ENCODE results near the gene CD47.

CD47 gene

DNA sequence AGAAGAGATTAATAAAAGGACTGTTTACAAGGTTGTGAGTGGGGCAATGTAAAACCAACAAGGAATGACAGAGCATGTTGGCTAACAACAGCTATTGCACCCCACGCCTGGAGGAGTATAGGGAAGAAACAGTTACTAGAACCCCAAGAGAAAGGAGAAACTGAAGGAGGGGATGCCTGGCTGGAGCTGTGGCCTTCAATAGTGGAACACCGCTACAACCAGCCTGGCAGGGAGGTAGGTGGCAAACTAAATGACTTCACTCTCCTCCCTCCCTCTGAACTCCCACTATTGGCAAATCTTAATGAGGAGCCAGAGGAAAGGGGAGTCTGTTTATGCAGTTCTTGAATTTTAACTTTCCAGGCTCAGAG lies 7.2 kb upstream of the CD47 start:
- Histone ChIP-seq H3K4me3 (ENCODE audit: low read depth in 1 of 2, low read length in 2 of 2) (no peak overlapping the region), H4K20me1 (ENCODE audit: insufficient read depth, low read length) (no peaks in the 10 kb centered on the region), H3K27me3 (ENCODE audit: insufficient read depth, low read length, poor library complexity) (no peaks in the 10 kb centered on the region), H3K27ac (ENCODE audit: low read length) (no peak overlapping the region), H2AFZ (ENCODE audit: low read depth, low read length) (no peak overlapping the region), H3K4me2 (ENCODE audit: insufficient read depth, low read length) (no peak overlapping the region), H3K4me1 (ENCODE audit: insufficient read depth, low read length) (peaks cover 12% of the 10 kb centered on the region), H3K79me2 (ENCODE audit: insufficient read depth, low read length) (no peaks in the 10 kb centered on the region), H3K9me3 (ENCODE audit: insufficient read depth, low read length, severe bottlenecking) (no peaks in the 10 kb centered on the region), H3K36me3 (ENCODE audit: insufficient read depth, low read length) (no peaks in the 10 kb centered on the region), H3K9ac (ENCODE audit: low read depth, low read length) (no peak overlapping the region)
- DNase-seq (no peak), ATAC-seq (ENCODE audit: insufficient read depth, low read depth) (no peak)
- TF ChIP-seq EZH2 (IDR thresholded peaks at IDR 0.05; ENCODE audit: borderline replicate concordance, low read depth, low read length, severe bottlenecking), result no peak
- TF ChIP-seq, protein P1, sequence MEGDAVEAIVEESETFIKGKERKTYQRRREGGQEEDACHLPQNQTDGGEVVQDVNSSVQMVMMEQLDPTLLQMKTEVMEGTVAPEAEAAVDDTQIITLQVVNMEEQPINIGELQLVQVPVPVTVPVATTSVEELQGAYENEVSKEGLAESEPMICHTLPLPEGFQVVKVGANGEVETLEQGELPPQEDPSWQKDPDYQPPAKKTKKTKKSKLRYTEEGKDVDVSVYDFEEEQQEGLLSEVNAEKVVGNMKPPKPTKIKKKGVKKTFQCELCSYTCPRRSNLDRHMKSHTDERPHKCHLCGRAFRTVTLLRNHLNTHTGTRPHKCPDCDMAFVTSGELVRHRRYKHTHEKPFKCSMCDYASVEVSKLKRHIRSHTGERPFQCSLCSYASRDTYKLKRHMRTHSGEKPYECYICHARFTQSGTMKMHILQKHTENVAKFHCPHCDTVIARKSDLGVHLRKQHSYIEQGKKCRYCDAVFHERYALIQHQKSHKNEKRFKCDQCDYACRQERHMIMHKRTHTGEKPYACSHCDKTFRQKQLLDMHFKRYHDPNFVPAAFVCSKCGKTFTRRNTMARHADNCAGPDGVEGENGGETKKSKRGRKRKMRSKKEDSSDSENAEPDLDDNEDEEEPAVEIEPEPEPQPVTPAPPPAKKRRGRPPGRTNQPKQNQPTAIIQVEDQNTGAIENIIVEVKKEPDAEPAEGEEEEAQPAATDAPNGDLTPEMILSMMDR (IDR thresholded peaks at IDR 0.05; ENCODE audit: borderline replicate concordance, extremely low read depth, low read length, poor library complexity, severe bottlenecking), result no peak

DNA sequence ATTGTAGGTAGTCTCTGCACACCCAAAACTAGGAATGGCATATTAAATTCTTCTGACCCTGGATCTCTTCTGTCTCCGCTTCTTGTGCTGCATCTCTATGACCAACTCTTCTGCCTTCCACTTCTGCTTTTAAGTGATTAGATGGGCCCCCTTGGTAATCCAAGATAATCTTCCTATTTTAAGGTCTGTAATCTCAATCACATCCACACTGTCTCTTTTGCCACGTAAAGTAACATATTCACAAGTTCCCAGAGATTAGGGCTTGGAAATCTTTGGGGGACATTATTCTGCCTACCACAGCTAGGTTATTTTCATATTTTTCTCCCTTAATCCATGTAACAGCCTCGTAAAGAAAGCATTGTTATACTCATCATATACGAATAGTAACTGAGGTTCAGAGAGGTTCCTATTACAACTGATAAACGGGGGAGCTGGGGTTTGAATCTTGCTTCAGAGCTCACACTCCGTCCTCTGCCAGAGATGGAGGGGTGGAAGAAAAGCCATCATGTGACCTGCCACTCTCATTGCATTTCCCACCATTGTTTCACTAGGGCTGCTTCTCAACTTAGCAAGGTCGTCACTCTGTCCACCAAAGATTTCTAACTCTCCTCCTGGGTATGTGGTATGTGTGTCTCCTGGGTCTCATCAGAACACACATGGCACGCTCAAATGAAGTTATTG lies 6.6 kb upstream of the CD47 start:
- Histone ChIP-seq H3K27me3 (ENCODE audit: insufficient read depth, low read length, poor library complexity) (no peaks in the 10 kb centered on the region), H3K9me3 (ENCODE audit: insufficient read depth, low read length, severe bottlenecking) (no peaks in the 10 kb centered on the region), H3K27ac (ENCODE audit: low read length) (no peak overlapping the region), H2AFZ (ENCODE audit: low read depth, low read length) (no peak overlapping the region), H3K4me2 (ENCODE audit: insufficient read depth, low read length) (no peak overlapping the region), H3K4me3 (ENCODE audit: low read depth in 1 of 2, low read length in 2 of 2) (no peak overlapping the region), H3K4me1 (ENCODE audit: insufficient read depth, low read length) (peaks cover 18% of the 10 kb centered on the region), H3K79me2 (ENCODE audit: insufficient read depth, low read length) (no peaks in the 10 kb centered on the region), H3K36me3 (ENCODE audit: insufficient read depth, low read length) (no peaks in the 10 kb centered on the region), H4K20me1 (ENCODE audit: insufficient read depth, low read length) (no peaks in the 10 kb centered on the region), H3K9ac (ENCODE audit: low read depth, low read length) (no peak overlapping the region)
- ATAC-seq (ENCODE audit: insufficient read depth, low read depth) (no peak), DNase-seq (no peak)
- TF ChIP-seq EZH2 (IDR thresholded peaks at IDR 0.05; ENCODE audit: borderline replicate concordance, low read depth, low read length, severe bottlenecking), result no peak
- TF ChIP-seq, protein P1 (IDR thresholded peaks at IDR 0.05; ENCODE audit: borderline replicate concordance, extremely low read depth, low read length, poor library complexity, severe bottlenecking), result no peak

DNA sequence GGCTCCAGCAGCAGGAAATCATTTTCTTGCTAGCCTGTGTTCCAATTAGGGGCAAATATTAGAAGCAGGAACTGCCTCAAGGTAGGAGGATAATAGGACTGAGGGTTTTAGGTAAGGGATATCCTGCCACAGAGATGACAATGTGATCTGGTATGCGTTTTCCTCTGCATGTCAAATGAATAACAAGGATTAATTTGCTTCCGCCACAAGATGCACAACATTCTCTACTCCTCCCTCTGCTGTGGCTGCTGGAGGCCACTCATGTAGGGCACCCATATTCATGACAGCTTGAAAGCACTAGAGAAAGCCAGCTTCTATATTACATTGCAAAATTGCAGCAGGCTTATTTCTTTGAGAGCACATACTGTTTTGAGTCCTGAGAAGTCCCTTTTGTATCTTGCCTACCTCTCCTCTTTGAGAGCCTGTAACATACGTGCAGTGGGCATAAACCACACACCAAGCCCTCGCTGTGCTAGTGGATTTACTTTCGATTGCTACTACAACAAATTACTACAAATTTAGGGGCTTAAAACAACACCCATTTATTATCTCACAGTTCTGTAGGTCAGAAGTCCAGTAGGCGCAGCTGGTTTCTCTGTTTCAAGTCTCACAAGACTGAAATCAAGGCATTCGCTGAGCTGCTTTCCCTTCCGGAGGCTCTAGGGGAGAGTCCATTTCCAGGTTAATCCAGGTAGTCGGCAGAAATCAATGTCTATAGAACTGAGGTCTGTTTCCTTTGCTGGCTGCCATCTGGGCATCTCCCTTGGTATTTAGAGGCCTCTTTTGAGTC lies 5.9 kb upstream of the CD47 start:
- Histone ChIP-seq H3K36me3 (ENCODE audit: insufficient read depth, low read length) (no peaks in the 10 kb centered on the region), H3K79me2 (ENCODE audit: insufficient read depth, low read length) (no peaks in the 10 kb centered on the region), H3K9me3 (ENCODE audit: insufficient read depth, low read length, severe bottlenecking) (no peaks in the 10 kb centered on the region), H3K9ac (ENCODE audit: low read depth, low read length) (no peak overlapping the region), H3K4me1 (ENCODE audit: insufficient read depth, low read length) (peaks cover 25% of the 10 kb centered on the region), H3K27me3 (ENCODE audit: insufficient read depth, low read length, poor library complexity) (no peaks in the 10 kb centered on the region), H2AFZ (ENCODE audit: low read depth, low read length) (no peak overlapping the region), H4K20me1 (ENCODE audit: insufficient read depth, low read length) (no peaks in the 10 kb centered on the region), H3K4me2 (ENCODE audit: insufficient read depth, low read length) (no peak overlapping the region), H3K4me3 (ENCODE audit: low read depth in 1 of 2, low read length in 2 of 2) (no peak overlapping the region), H3K27ac (ENCODE audit: low read length) (no peak overlapping the region)
- TF ChIP-seq, protein P1 (IDR thresholded peaks at IDR 0.05; ENCODE audit: borderline replicate concordance, extremely low read depth, low read length, poor library complexity, severe bottlenecking), result no peak
- ATAC-seq (ENCODE audit: insufficient read depth, low read depth) (no peak), DNase-seq (no peak)

Data from DND-41 (cell line).